SIG-M5 (cell line): Measurements from ENCODE around the gene RAB36.
"Not testable (repeated sequence)": the region's sequence is repeated elsewhere in the genome, so short reads cannot be mapped to it uniquely, and the experiment has no call there.

ENCODE experiments used
- DNase-seq: peaks from one replicate; lab custom pipeline; 2025; lab: John Stamatoyannopoulos, UW

RAB36 gene

DNA sequence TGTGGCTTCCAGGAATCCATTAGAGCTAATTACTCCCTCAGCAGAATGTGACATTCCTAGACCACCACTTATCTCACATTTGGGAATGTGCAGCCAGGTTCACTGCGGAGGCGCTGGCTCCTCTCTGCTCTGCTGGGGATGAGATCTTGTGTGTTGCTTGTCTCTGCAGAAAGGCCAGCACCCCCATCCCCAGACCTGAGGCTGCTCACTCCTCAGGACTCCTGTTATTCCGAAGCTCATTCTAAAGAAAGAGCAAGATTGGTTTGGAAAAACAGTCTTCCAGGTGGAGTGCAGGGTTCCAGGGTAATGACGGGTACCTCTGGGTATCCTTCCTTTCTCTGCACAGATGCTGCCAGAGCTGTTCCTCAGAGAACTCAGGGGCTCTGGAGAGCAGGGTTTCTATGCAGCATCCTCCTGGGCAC, 24.3 kb upstream of the RAB36 start:
- no peak for DNase-seq

DNA sequence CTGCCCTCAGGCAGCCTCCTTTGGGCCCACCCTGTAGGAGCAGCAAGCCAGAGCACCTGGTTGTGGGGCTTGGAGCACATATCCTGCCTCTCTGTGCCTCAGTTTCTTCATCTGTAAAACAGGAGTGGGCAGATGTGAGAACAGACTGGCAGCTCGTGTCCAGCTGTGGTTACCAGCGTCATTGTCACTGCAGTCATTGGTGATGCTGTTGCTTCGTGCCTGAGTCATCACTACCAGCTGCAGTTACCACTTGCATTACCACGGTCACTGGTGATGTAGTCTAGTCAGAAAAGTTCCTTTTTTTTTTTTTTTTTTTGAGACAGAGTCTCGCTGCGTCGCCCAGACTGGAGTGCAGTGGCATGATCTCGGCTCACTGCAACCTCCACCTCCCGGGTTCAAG, 23.9 kb upstream of the RAB36 start:
- DNase-seq: no peak

DNA sequence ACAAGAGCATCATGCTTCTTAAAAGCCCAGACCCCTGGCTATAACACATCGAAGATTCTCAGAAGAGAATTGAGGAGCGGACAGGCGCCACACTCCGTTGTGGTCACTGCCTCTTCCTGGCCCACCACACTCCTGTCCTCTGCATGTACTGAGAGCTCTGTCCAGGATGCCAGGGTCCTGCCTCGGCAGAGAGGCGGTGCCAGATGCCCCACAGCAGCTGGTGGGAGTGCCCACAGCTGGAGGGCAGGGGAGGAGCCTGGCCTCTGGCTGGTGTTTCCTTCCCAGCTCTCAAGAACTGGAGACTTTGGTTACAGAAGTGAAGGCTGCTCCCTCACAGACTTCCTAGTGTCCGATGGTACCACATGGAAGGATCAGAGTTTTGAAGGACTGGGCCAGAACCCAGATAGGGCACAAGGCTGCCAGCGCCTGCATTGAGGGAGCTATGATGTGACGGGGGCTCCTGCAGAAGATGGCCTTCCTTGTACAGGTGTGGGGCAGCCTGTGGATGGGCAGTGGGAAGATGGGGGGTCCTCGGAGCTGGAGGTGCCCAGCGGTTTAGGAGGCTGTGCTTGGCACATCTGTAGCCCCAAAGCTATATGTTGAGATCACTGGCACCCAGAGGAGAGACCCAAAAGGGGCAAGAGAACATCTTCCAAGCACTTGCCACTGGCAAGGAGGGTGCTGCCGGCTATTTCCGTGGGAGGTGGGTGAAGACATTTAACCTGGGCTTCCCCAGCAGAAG, 22.9 kb upstream of the RAB36 start:
- DNase-seq: no peak

DNA sequence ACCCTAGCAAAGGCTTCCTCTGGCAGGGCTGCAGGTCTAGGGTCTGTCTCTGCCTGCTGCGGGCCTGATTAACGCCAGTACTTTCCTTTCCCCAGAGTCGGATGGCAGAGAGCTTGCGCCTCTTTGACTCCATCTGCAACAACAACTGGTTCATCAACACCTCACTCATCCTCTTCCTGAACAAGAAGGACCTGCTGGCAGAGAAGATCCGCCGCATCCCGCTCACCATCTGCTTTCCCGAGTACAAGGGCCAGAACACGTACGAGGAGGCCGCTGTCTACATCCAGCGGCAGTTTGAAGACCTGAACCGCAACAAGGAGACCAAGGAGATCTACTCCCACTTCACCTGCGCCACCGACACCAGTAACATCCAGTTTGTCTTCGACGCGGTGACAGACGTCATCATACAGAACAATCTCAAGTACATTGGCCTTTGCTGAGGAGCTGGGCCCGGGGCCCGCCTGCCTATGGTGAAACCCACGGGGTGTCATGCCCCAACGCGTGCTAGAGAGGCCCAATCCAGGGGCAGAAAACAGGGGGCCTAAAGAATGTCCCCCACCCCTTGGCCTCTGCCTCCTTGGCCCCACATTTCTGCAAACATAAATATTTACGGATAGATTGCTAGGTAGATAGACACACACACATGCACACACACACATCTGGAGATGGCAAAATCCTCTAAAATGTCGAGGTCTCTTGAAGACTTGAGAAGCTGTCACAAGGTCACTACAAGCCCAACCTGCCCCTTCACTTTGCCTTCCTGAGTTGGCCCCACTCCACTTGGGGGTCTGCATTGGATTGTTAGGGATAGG, 22.1 kb upstream of the RAB36 start:
- no peak for DNase-seq

DNA sequence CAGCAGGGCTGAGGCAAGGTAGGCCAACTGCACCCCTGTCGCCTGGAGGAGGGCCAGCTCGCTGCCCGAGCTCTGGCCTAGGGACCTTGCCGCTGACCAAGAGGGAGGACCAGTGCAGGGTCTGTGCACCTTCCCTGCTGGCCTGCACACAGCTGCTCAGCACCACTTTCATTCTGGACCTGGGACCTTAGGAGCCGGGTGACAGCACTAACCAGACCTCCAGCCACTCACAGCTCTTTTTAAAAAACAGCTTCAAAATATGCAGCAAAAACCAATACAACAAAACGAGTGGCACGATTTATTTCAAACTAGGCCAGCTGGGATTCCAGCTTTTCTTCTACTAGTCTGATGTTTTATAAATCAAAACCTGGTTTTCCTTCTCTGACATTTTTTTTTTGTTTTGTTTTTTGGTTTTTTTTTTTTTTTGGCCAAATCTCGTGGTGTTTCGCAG, 21.4 kb upstream of the RAB36 start:
- no peak for DNase-seq

DNA sequence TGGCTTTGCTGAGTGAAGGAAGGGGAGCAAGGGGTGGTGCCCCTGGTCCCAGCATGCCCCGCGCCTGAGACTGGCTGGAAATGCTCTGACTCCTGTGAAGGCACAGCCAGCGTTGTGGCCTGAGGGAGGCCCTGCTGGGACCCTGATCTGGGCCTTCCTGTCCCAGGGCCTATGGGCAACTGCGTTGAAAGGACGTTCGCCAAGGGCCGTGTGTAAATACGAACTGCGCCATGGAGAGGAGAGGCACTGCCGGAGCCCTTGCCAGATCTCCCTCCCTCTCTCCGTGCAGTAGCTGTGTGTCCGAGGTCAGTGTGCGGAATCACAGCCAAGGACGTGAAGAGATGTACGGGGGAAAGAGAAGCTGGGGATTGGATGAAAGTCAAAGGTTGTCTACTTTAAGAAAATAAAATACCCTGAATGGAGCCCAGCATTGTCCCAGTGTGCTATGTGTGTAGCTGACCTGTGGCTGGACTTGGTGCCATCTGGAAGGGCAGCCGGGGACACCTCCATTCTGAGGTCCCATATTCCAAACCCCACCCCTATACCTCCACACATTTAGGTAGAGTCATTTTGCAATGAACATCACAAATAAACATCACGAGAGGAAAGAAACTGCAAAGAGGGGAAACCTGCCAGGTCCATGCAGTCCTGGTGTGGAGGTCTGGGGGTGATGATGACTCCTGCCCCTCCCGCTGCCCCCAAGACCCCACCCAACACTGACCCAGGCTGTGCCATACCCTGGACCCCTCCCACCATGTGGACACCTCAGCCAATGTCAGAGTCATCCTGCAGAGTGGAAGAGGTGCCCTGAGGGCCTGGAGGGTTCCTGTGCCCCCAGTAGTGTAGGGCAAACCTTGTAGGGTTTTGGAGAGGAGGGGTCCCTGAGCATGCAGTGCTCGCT, 20.4 kb upstream of the RAB36 start:
- no peak for DNase-seq

DNA sequence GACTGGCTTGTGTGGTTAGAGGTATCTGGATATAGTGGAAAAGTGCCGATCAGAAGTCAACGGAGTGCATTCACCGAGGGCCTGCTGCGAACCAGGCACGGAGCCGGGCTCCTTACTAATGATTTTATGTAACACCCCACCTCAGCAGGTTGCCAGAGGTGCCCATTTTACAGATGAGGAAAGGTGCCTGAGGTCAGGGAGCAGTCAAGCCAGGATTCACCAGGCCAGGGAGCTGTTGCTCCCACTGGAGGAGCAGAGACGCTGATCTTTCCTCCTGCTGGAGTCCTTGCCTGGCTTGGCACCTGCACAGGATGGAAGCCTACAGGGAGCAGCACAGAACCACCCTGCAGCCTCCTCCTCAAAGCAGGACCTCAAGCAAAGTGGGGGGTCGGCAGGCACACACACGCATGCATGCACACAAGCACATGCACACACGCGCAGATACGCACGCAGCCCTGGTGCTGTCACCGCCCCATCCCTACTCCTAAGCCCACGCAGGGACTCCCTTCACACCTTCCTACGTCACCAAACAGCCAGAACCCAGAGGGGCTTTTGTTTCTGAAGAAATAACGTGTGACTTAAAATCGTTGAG, 19.7 kb upstream of the RAB36 start:
- no peak for DNase-seq

DNA sequence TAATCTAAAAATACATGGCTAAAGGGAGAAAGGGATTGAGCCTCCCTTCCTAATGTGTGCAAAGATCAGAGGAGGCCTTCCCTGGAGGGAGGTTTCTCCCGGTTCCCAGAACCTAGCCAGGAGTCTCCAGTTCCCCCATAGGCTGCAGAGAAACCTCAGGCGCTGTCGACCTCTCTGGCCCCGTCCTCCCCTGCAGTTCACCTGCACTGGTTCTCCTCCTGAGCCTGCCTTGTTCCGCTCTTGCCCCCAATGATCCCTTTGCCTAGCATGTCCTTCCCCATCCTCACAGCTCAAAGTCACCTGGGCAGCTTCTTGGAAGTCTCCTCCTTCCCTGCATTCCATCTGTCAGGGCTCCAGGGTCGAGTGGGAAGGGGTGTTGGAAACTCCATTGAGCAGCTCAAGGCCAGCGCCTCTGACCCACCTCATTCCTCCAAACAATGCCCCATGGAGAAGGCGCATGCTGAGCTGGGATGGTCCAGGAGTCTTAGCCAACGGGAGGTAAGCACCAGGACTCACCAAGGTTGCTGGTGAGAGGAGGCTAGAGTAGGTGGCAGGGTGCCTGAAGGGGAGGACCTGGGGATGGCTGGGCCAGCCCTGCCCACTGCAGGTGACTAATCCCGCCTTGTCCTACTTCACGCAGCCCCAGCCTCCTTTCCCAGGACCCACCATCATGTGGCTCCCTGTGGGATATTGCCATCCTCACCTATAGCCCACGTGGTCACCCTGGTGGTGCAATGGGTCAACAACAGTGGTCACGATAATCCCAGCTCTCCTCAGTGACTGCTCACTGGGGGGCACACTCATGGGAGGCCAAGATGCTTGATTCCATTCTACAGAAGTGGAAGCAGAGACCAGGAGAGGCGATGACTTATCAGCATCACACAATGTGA, 18.9 kb upstream of the RAB36 start:
- DNase-seq: no peak

DNA sequence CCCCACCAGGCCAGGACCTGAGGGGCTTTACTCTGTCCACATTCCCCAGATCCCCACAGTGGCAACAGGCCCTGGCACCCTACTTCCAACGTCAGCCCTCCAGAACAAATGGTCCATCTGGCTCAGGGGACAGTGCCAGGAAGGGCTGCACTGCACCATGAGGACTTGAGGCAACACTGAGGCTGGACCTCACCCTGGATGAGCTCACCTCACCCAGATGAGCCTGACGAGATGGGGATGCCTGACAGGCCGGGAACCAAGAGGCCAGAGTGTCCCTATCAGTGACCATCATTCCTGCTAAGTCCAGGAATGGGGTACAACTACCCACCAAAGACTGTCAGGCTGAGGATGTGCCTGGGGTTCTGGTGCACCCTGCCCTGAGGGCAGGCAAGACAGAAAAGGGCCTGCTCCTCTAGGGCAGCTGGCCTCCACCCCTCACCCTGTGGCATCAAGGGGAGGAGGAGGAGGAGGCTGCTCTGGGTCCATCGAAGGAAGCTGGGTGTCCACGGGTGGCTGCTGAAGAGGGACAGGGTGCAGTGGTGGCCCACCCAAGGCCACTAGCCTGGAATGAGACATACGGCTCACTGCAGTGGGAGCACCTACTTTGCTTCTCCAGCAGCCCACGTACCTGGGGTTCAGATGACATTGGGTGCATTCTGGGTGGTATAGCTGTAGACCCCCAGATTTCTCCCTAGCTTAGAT, 18.1 kb upstream of the RAB36 start:
- no peak for DNase-seq

DNA sequence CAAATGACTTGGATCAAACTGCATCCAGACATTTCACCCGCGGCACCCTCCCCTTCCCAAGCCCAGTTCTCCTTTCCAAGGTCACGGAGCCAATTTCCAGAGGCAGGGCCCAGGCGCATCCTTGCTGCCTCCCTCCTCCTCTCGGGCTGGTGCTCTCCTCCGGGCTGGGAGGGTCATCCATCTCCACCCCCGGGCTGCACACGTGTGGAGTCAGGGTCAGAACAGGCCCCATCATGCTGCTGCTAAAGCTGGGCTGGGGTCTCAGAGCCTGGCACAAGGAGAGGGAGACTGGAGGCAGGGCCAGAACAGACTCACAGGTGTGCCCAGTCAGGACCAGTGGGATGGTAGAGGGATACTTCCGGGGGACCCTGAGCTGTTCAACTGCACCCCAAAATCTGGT, 17.5 kb upstream of the RAB36 start:
- no peak for DNase-seq

DNA sequence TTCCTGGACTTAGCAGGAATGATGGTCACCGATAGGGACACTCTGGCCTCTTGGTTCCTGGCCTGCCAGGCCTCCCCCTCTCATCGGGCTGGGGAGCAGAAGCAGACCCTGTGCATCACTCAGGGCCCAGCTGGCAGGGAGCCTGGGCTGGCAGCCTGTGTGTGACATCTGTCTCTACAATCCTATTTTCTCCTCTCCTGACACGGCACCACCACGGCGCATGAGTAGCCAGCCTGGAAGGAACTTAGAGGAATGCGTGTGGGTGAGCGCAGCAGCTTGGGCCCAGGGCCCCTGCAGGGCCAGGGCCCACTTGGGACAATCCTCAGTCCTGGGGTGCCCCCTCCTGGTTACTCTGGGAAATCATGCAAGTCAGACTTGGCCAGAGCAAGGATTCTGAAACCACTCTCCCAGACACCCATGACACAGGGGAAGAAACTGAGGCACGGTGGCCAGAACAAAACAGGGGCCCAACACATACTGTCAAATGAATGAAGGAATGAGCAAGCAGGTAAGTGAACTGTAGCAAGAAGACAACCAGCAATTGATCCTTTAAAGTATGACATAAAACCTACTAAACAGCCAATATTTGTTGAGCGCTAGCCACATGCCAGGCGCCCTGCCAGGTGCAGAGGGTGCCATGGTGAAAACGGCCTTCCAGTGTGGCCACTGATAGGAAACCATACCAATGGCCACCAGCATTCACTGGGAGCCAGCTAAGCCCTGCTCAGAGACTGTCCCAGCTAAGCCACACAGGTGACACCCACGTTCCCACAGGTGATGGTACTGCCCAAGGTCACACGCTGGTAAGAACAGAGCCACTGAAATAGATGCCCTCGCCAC, 16.8 kb upstream of the RAB36 start:
- no peak for DNase-seq

DNA sequence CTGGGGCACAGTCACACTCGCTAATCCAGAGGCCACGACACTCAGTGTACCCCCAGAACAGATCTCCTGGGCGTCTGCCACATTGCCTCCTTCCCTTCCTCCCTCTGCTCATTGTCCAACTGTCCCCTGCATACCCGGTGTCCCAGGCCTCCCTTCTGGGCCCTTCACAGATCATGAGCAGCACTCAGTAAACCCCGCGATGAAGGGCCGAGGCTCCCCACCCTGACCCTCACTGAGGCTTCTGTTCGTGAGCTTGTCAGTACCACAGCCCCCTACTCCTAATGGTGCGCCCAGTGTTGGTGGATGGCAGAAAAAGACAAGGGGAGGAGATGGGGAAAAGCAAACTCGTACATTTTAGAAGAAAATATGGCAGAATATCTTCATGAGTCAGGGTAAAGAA, 16.1 kb upstream of the RAB36 start:
- DNase-seq: no peak

DNA sequence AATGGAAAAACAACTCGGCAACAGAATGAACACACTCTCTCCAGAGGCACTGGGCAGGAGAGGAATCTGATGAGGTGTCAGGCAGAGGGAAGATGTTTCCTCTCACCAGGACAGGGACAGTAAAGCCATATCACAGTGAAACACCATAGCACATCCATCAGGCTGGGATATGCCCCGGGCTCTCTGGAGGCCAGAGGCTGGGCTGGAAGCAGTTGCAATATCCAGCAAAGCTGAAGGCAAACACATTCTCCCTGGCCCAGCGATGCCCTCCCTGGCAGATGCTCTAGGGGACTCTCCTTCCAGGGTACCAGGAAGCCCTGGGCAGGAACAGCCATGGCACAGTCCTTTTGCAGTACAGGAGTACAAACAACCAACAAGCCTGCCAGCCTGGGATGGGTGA, 14.6 kb upstream of the RAB36 start:
- DNase-seq: no peak

DNA sequence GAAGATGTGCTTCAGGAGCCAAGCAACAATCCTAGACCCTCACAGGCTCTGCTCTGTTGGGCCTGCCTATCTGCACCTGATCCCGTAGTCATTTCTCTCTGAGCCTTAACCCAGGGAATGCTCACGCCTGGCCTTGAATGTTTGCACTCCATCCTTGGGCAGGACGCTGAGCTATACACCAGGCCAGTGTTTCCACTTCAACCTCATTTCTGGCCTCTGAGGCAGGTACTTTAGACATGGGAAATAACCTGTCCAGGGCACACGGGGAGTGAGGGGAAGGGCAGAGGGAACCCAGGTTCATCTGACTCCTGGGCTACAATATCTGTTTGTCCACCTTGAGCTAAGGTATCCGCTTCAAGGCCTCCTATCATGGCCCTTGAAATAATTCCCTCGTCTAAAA, 13.3 kb upstream of the RAB36 start:
- no peak for DNase-seq

DNA sequence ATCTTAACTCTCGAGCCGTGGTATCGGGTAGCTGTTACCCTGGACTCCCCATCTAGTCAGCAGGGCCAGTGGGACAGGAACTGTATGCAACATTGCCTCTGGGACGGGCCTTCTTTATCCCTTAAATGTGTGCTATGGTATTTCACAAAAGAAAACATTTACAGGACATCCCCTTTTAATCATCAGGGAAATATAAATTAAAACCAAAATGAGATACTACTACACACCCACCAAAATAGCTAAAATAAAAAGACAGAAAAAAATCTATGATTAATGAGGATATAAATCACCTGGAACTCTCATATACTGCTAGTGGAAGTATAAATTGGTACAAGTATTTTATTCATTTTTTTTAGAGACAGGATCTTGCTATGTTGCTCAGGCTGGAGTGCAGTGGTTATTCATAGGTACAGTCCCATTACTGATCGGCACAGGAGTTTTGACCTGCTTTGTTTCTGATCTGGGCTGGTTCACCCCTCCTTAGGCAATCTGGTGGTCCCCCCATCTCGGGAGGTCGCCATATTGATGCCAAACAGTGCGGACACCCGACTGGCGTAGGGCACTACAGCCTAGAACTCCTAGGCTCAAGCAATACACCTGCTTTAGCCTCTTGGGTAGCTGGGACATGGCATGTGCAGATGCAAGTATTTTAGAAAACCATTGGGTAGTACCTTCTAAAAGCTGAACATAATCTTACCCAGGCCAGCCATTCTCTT, 12.7 kb upstream of the RAB36 start:
- no peak for DNase-seq

DNA sequence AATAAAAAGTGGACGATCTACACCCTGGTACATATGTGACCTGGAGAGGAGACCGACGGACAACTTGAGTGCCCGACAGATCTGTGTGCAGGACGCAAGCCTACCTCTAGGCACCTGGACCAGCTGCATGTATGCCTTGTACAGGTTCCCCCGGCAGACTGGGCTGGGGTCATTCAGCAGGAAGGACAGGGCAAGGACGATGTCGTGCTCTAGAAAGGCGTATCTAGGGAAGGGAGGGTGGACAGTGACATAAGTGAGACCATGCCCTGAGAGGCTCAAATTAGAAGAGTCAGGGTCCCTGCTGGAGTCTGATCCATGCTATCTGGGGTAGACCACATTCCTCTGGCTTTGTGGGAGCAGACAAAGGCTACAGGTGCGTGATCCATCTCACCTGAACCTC, 11.4 kb upstream of the RAB36 start:
- DNase-seq: no peak

DNA sequence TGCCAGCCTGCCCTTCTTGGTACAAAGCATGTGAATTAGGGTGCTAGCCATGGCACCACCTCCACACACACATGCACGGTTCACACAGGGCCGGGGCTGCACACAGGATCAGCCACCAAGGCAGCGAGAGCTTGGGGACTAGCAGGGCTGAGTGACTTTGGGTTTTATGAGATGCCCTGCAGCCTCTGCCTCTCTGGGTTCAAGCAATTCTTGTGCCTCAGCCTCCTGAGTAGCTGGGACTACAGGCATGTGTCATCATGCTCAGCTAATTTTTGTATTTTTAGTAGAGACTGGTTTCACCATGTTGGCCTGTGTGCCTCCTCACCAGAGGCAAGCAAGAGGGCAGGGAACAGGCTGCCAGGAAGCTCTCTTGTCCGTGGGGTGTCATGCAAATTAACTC, 8.3 kb upstream of the RAB36 start:
- not testable (repeated sequence) for DNase-seq

DNA sequence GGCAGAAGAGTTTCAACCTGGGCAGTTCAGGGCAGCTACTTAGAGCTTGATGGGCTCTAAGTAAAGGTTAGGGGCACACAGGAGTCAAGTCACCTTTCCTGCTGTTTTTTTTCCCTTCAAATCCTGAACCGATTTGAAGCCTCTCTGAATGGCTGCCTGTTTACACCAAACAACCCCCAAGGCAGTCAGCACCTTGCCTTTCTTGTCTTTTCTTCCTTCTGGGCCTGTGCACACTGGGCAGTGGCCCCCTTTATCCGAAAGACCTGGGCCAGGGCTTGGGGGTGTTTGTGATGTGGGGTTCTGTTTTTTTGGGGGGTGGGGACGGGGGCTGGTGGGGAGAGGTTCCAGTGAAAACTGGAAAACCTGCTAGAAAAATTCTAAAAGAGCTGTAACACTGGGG, 7.8 kb upstream of the RAB36 start:
- no peak for DNase-seq
